HEK293 (cell line): ENCODE measurements around the gene RASSF8.

Experiments used
- CTCF ChIA-PET: fragments of 350-600 bp; formaldehyde crosslinking; extraction: SDS; loops from one replicate; lab custom pipeline; 2021; ENCODE audit warnings: antibody characterized with exemption; lab: Yijun Ruan, JAX
- POLR2A ChIA-PET: fragments of 300-600 bp; formaldehyde crosslinking; extraction: SDS; loops from one replicate; lab custom pipeline; 2020; ENCODE audit warnings: antibody characterized with exemption, inconsistent platforms; lab: Yijun Ruan, JAX
- H3K27ac ChIP-seq: fragments of 200-500 bp; sonication (Bioruptor generic); 2 replicates; pipeline ENCODE4 v1.5.1; 2014; ENCODE audit warnings: low read depth, low read length, control low read depth, inconsistent platforms; ENCODE audit errors: extremely low read depth
- H3K36me3 ChIP-seq, 2 experiments: fragments of 200-500 bp in 1 of 2; sonication (Bioruptor generic) in 1 of 2; 1 replicate in 1 of 2; 2 replicates in 1 of 2; pipeline ENCODE4 v1.5.1; 2014 to 2017; ENCODE audit warnings: inconsistent platforms in 2 of 2, low read length in 2 of 2; ENCODE audit not compliant: control insufficient read depth in 2 of 2, insufficient read depth in 1 of 2
- H3K4me1 ChIP-seq: fragments of 200-500 bp; sonication (Bioruptor generic); 2 replicates; pipeline ENCODE4 v1.5.1; 2014; ENCODE audit warnings: mild to moderate bottlenecking, low read length, inconsistent platforms; ENCODE audit not compliant: control insufficient read depth, insufficient read depth
- H3K4me3 ChIP-seq: 2 replicates; pipeline ENCODE4 v1.5.1; 2011; ENCODE audit warnings: low read depth, mild to moderate bottlenecking, control low read depth, low read length, moderate library complexity
- H3K9me3 ChIP-seq: fragments of 200-500 bp; sonication (Bioruptor generic); 2 replicates; pipeline ENCODE4 v1.5.1; 2014; ENCODE audit warnings: low read depth, low read length, inconsistent platforms; ENCODE audit not compliant: control insufficient read depth, insufficient read depth
- CTCF ChIP-seq: fragments of 450-650 bp; formaldehyde crosslinking; IDR thresholded peaks from 2 replicates; pipeline ENCODE4 v1.5.1; 2016; ENCODE audit warnings: missing biosample characterization, missing genetic modification characterization
- ELK4 ChIP-seq: IDR thresholded peaks from 2 replicates; pipeline ENCODE4 v1.6.1; 2011; ENCODE audit warnings: mild to moderate bottlenecking, low read depth, low read length, borderline replicate concordance
- FEZF1 ChIP-seq: fragments of 450-650 bp; formaldehyde crosslinking; IDR thresholded peaks from 2 replicates; pipeline ENCODE4 v1.5.1; 2016; ENCODE audit warnings: missing biosample characterization, missing genetic modification characterization
- GLIS2 ChIP-seq: fragments of 450-650 bp; formaldehyde crosslinking; IDR thresholded peaks from 2 replicates; pipeline ENCODE4 v1.5.1; 2016; ENCODE audit warnings: missing biosample characterization, missing genetic modification characterization
- HIC1 ChIP-seq: fragments of 450-650 bp; formaldehyde crosslinking; IDR thresholded peaks from 2 replicates; pipeline ENCODE4 v1.5.1; 2016; ENCODE audit warnings: missing biosample characterization, missing genetic modification characterization
- MYNN ChIP-seq: fragments of 450-650 bp; formaldehyde crosslinking; IDR thresholded peaks from 2 replicates; pipeline ENCODE4 v1.5.1; 2016; ENCODE audit warnings: missing biosample characterization, missing genetic modification characterization, borderline replicate concordance
- PRDM10 ChIP-seq: fragments of 450-650 bp; formaldehyde crosslinking; IDR thresholded peaks from 2 replicates; pipeline ENCODE4 v1.5.1; 2016; ENCODE audit warnings: missing biosample characterization, missing genetic modification characterization
- REST ChIP-seq: fragments of 450-650 bp; formaldehyde crosslinking; IDR thresholded peaks from 2 replicates; pipeline ENCODE4 v1.5.1; 2016; ENCODE audit warnings: missing biosample characterization, missing genetic modification characterization
- YY1 ChIP-seq: fragments of 450-650 bp; formaldehyde crosslinking; IDR thresholded peaks from 2 replicates; pipeline ENCODE4 v1.5.1; 2018; ENCODE audit warnings: missing biosample characterization, missing genetic modification characterization
- ZBTB11 ChIP-seq: fragments of 450-650 bp; formaldehyde crosslinking; conservative IDR thresholded peaks from 2 replicates; pipeline ENCODE4 v1.5.1; 2016; ENCODE audit warnings: low read depth, missing biosample characterization, missing genetic modification characterization
- ZNF121 ChIP-seq: fragments of 450-650 bp; formaldehyde crosslinking; IDR thresholded peaks from 2 replicates; pipeline ENCODE4 v1.5.1; 2016; ENCODE audit warnings: missing biosample characterization, missing genetic modification characterization
- ZNF521 ChIP-seq: fragments of 450-650 bp; formaldehyde crosslinking; IDR thresholded peaks from 2 replicates; pipeline ENCODE4 v1.5.1; 2017; ENCODE audit warnings: missing biosample characterization, mild to moderate bottlenecking, missing genetic modification characterization
- ZNF621 ChIP-seq: fragments of 450-650 bp; formaldehyde crosslinking; IDR thresholded peaks from 2 replicates; pipeline ENCODE4 v1.5.1; 2017; ENCODE audit warnings: missing biosample characterization, missing genetic modification characterization

The RASSF8 gene

GRCh38 chr12:26118308-26118707 lies 159.8 kb downstream of the RASSF8 start (continued):
- TF ChIP-seq ZBTB11 (tag by site-specific recombination) = no peak
- TF ChIP-seq MYNN = no peak

GRCh38 chr12:26119391-26119989 lies 161.0 kb downstream of the RASSF8 start:
- ChIA-PET POLR2A (no interaction called here), CTCF (interaction anchor here (0.6 to 3.9 kb wide), 27 partner anchors 9 to 769 kb away, joined by 3 to 21 read pairs (median 3); no protein-coding TSS in a partner anchor)
- H3K9me3 ChIP-seq = no peaks in the 10 kb centered on the region
- no peak overlapping the region for H3K27ac ChIP-seq
- H3K4me1 ChIP-seq = peaks cover 12% of the 10 kb centered on the region; the same call in 1 of the 2 replicates
- no peaks in the 10 kb centered on the region for H3K36me3 ChIP-seq
- no peak overlapping the region for H3K4me3 ChIP-seq
- TF ChIP-seq ZNF621 (tag by site-specific recombination) = no peak
- TF ChIP-seq ZNF121 (tag by site-specific recombination) = no peak
- TF ChIP-seq CTCF (tag by site-specific recombination) = 0 out of 2 replicates have a peak, but pooled peaks have one; percentile 32
- TF ChIP-seq FEZF1 (tag by site-specific recombination) = no peak
- peak; percentile 95 for TF ChIP-seq PRDM10 (tag by site-specific recombination)
- TF ChIP-seq REST (tag by site-specific recombination) = peak; percentile 73; the same call in 1 of the 2 replicates
- no peak for TF ChIP-seq GLIS2 (tag by site-specific recombination)
- TF ChIP-seq ZBTB11 (tag by site-specific recombination) = 0 out of 2 replicates have a peak, but pooled peaks have one; percentile 20
- no peak for TF ChIP-seq YY1 (tag by site-specific recombination)
- TF ChIP-seq ZNF521 (tag by site-specific recombination) = no peak
- no peak for TF ChIP-seq ELK4
- TF ChIP-seq HIC1 (tag by site-specific recombination) = no peak
